Epithelial cell of esophagus (primary cell): ENCODE measurements around the gene PXDN.
"Not testable (repeated sequence)": the region's sequence is repeated elsewhere in the genome, so short reads cannot be mapped to it uniquely, and the experiment has no call there.

Source experiments
- DNase-seq: peaks from one replicate; pipeline ENCODE4 v3.0.0; 2010; ENCODE audit warnings: low read depth
- H3K4me3 ChIP-seq: 2 replicates; pipeline ENCODE4 v1.5.1; 2011; ENCODE audit warnings: mild to moderate bottlenecking, low read length, control low read depth
- TF ChIP-seq, protein P1 (sequence below): IDR thresholded peaks from 2 replicates; pipeline ENCODE4 v1.5.1; 2011; ENCODE audit warnings: low read depth, mild to moderate bottlenecking, low read length, control low read depth, inconsistent platforms; ENCODE audit not compliant: insufficient read depth; ENCODE audit errors: missing control alignments

The PXDN gene

DNA sequence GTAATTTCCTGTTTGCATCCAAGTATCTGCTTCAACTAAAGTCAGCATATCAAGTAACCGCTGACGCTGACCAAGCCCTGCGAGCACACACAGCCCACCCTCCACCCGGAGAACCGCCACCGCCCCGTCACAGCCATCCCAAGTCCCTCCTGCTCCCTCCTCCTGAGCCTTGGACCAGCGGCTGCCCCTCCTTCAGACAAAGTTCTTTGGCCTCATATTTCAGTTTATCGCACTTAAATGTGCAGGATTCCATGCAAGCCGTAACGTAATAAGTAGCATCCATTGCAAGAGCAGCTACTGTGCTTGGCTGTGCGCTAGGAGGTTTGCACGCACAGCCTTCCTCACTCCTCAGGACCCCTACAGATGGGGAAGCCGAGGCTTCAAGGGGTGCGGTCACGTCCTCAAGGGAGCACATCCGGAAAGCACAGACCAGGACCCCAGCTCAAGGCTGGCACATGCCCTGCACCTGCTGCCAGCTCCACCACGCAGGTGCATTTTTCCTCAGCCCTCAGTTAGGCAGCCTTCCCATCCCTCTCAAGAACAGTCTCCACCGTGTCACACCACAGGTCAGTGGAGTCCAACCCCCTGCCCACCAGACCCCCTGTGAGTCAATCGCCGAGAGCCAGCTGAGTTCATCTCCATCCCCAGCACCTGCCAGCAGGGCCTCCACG is 17.1 kb downstream of the PXDN start:
- TF ChIP-seq, protein P1, sequence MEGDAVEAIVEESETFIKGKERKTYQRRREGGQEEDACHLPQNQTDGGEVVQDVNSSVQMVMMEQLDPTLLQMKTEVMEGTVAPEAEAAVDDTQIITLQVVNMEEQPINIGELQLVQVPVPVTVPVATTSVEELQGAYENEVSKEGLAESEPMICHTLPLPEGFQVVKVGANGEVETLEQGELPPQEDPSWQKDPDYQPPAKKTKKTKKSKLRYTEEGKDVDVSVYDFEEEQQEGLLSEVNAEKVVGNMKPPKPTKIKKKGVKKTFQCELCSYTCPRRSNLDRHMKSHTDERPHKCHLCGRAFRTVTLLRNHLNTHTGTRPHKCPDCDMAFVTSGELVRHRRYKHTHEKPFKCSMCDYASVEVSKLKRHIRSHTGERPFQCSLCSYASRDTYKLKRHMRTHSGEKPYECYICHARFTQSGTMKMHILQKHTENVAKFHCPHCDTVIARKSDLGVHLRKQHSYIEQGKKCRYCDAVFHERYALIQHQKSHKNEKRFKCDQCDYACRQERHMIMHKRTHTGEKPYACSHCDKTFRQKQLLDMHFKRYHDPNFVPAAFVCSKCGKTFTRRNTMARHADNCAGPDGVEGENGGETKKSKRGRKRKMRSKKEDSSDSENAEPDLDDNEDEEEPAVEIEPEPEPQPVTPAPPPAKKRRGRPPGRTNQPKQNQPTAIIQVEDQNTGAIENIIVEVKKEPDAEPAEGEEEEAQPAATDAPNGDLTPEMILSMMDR = no peak
- no peak for DNase-seq
- no peak overlapping the region for H3K4me3 ChIP-seq

DNA sequence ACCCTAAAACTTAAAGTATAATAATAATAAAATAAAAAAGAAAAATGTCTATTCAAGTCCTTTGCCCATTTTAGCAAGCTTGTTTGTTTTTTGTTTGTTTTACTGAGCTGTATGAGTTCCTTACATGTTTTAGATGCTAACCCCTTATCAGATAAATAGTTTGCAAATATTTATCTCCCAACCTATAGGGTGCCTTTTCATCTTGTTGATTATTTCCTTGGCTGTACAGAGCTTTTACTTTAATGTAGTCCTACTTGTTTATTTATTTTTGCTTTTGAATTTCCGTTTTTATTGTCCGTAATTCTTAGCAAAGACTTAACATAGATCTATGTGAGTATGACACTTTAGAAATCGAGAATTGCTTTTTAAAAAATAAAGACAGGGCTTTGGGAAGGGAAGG is 17.8 kb downstream of the PXDN start:
- TF ChIP-seq, protein P1 = no peak
- no peak for DNase-seq
- no peak overlapping the region for H3K4me3 ChIP-seq

DNA sequence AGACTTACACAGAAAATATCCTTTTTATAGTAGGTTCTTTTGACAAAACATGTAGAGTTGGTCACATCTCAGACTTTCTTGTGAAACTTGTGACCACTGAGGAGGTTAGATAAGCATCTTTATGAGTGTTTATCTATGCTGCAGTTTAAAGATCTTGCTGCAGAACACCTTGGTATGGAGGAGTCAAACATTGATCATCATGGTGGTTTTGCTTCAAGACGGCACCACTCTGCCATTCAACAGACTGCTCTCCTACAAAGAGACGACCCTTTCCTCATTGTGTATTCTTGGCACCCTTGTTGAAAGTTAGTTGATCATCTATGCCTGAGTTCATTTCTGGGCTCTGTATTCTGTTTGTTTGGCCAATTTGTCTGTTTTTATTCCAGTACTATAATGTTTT is 20.0 kb downstream of the PXDN start:
- not testable (repeated sequence) for DNase-seq, H3K4me3 ChIP-seq

DNA sequence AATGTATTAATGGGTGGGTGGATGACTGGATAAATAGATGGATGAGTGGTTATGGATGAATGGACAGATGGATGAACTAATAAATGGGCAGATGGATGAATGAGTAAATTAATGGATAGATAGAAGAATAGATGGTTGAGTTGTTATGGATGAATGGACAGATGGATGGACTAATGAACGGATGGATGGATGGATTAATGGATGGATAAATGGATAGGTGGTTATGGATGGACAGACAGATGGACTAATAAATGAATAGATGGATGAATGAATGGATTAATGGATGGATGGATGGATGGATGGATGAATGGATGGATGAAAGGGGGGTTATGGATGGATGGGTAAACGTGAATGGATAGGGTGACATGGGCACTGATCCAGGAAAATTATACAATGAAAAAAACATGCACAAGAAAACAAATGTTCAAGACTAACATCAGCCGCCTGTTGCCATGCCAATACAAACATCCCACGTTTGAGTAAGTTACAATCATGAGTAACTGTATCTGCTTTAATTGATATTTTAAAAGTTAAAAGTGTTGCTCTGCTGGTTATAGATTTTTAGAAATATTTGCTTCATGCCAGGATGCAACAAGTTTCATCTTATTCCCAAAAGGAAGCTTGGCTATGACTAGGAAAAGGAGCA is 20.8 kb downstream of the PXDN start:
- H3K4me3 ChIP-seq = no peak overlapping the region
- TF ChIP-seq, protein P1 = no peak
- DNase-seq = no peak

DNA sequence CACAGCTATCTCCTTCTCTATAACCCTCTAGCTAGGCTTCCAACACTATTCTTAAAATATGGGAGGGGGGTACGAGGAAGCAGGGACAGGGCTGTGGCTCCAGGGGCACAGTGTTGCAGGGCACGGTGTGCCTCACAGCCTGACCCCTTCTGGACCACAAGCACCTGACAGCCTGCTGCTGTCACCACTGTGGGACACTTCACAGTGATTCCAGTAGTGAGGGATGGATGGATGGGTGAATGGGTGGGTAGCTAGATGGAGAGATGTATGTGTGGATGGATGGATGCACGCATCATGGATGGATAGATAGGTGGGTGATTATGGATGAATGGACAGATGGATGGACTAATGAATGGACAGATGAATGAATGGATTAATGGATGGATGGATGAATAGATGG is 21.6 kb downstream of the PXDN start:
- TF ChIP-seq, protein P1 = no peak
- H3K4me3 ChIP-seq = no peak overlapping the region
- no peak for DNase-seq

DNA sequence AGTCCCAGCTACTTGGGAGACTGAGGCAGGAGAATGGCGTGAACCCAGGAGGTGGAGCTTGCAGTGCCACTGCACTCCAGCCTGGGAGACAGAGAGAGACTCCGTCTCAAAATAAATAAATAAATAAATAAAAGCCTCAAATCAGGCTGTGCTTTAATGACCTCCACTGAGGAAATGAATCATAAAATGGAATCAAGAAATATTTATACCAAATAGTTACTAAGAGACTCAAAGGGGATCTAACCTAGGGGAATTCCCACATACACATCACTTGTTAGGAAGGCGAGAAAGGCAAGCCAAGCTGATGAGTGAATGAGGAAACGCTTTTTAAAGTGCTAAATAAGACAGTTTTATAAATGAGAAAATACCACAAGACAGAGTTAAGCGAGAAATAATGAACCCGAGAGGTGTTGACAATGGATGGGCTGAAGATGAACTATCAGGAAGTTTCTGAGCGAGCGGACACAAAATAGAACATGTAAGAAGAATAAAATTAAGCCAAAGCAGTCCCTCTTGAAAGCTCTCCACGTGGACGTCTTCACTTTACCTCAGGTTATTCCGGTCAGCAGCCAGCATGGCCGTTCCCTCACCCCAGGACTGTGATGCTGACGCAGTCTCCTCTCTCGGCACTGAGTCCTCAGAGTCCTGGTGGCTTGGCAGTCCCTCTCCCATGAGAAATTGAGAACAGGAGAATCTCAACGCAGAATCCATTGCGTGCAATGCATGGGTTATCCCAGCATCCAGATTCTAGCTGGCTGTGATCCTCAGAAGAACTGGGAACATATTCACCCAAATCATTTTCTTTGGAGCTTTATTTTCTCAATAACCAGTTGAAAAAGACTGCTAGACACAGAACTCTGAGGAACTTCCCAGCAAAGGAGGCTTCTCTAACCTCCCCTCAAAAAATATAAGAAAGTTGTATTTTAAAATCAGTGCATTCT is 22.3 kb downstream of the PXDN start:
- DNase-seq = peak; percentile 93
- TF ChIP-seq, protein P1 = no peak
- H3K4me3 ChIP-seq = no peak overlapping the region

DNA sequence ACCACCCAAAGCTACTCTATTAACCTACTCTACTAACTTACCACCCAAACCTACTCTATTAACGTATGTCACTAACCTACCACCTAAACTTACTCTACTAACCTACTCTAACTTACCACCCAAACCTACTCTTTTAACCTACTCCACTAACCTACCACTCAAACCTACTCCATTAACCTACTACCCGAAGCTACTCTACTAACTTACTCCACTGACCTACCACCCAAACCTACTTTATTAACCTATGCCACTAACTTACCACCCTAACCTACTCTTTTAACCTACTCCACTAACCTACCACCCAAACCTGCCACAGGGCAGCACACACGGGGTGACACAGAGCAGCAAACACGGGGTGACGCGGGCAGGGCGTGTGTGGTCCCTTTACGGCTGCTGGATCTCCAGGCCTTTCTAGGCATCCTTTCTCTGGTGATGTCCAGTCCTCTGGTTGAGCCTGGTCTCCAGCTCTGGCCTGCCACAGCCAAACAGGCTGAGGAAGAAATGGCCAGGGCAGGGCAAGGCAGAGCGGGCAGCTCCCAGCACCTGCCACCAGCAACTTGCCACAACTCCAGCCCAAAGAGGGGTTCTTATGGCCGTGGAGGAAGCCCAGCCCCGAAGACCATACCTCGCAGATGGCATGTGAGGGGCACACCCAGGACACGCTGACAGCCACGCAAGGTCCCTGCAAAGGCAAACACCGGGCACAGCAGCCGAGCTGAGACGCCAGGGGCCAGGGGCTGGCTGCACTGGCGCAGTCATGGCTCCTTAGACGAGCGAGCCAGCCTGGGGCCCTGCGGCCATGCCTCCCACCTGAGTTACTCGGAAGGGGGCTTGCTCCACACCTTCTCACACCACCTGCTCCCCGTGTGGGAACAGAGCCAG is 25.7 kb downstream of the PXDN start:
- no peak overlapping the region for H3K4me3 ChIP-seq
- no peak for DNase-seq
- TF ChIP-seq, protein P1 = no peak
